Measurements from ENCODE around the gene INTS14. TPM values are rescaled to one million over a fixed set of nuclear protein-coding genes. Genes with fewer than 3 reads are reported as not detected.
A peak's percentile ranks its signal among the peaks of the same experiment; 100 is the strongest.

Gene INTS14
- total and polyA plus RNA-seq, 2 experiments from 2014 or later = 28.6 to 45.7 TPM

GRCh38 chr15:65595960-65596359 lies 15.0 kb downstream of the INTS14 start:
- H3K4me1 ChIP-seq (ENCODE audit: insufficient read depth) = no peaks in the 10 kb centered on the region
- no peaks in the 10 kb centered on the region for H3K36me3 ChIP-seq (replicated peaks; ENCODE audit: insufficient read depth, low read depth)
- TF ChIP-seq CTCF (IDR thresholded peaks at IDR 0.05; ENCODE audit: poor library complexity) = peak; percentile 47
- TF ChIP-seq EZH2 (IDR thresholded peaks at IDR 0.05; ENCODE audit: borderline replicate concordance) = no peak
- TF ChIP-seq EZH2phosphoT487 (IDR thresholded peaks at IDR 0.05; ENCODE audit: low read depth, severe bottlenecking, unreplicated experiment) = no peak
- 68% methylated on average over 3 of the region's 3 CpGs for WGBS (ENCODE audit: low lambda C conversion rate, missing lambda C conversion rate)
- H2AFZ ChIP-seq = no peak overlapping the region
- no peak overlapping the region for H3K4me3 ChIP-seq
- no peaks in the 10 kb centered on the region for H3K79me2 ChIP-seq
- no peak overlapping the region for H3K27ac ChIP-seq
- H3K27me3 ChIP-seq = no peaks in the 10 kb centered on the region
- H3K9me2 ChIP-seq (replicated peaks; ENCODE audit: insufficient read depth) = no peaks in the 10 kb centered on the region
- H3K9me3 ChIP-seq (ENCODE audit: low read depth) = no peaks in the 10 kb centered on the region
- no peak for DNase-seq (ENCODE audit: low spot score)
- H4K20me1 ChIP-seq (ENCODE audit: insufficient read depth, poor library complexity, severe bottlenecking) = no peaks in the 10 kb centered on the region
- H3K4me2 ChIP-seq = no peak overlapping the region

GRCh38 chr15:65587094-65587493 lies 23.8 kb downstream of the INTS14 start:
- H3K9me2 ChIP-seq (replicated peaks; ENCODE audit: insufficient read depth) = no peaks in the 10 kb centered on the region
- 100% methylated on average over 1 of the region's 1 CpG for WGBS (ENCODE audit: low lambda C conversion rate, missing lambda C conversion rate)
- no peak overlapping the region for H3K4me3 ChIP-seq
- H3K27ac ChIP-seq = no peak overlapping the region
- H3K27me3 ChIP-seq = no peaks in the 10 kb centered on the region
- H3K4me1 ChIP-seq (ENCODE audit: insufficient read depth) = no peaks in the 10 kb centered on the region
- no peak overlapping the region for H2AFZ ChIP-seq
- no peaks in the 10 kb centered on the region for H3K9me3 ChIP-seq (ENCODE audit: low read depth)
- H3K4me2 ChIP-seq = no peak overlapping the region
- no peaks in the 10 kb centered on the region for H3K79me2 ChIP-seq
- no peaks in the 10 kb centered on the region for H4K20me1 ChIP-seq (ENCODE audit: insufficient read depth, poor library complexity, severe bottlenecking)
- no peak for DNase-seq (ENCODE audit: low spot score)
- TF ChIP-seq EZH2 (IDR thresholded peaks at IDR 0.05; ENCODE audit: borderline replicate concordance) (no peak), CTCF (IDR thresholded peaks at IDR 0.05; ENCODE audit: poor library complexity) (no peak), EZH2phosphoT487 (IDR thresholded peaks at IDR 0.05; ENCODE audit: low read depth, severe bottlenecking, unreplicated experiment) (no peak)
- H3K36me3 ChIP-seq (replicated peaks; ENCODE audit: insufficient read depth, low read depth) = no peaks in the 10 kb centered on the region

- Histone ChIP-seq H3K4me2 (no peak overlapping the region), H2AFZ (no peak overlapping the region), H3K27me3 (no peaks in the 10 kb centered on the region), H4K20me1 (ENCODE audit: insufficient read depth, poor library complexity, severe bottlenecking) (no peaks in the 10 kb centered on the region), H3K79me2 (no peaks in the 10 kb centered on the region), H3K9me2 (replicated peaks; ENCODE audit: insufficient read depth) (no peaks in the 10 kb centered on the region), H3K4me3 (no peak overlapping the region), H3K27ac (peak overlapping the region; percentile 3), H3K4me1 (ENCODE audit: insufficient read depth) (peaks cover 3% of the 10 kb centered on the region), H3K9me3 (ENCODE audit: low read depth) (no peaks in the 10 kb centered on the region), H3K36me3 (replicated peaks; ENCODE audit: insufficient read depth, low read depth) (no peaks in the 10 kb centered on the region)
- TF ChIP-seq CTCF (IDR thresholded peaks at IDR 0.05; ENCODE audit: poor library complexity) = no peak
- no peak for TF ChIP-seq EZH2phosphoT487 (IDR thresholded peaks at IDR 0.05; ENCODE audit: low read depth, severe bottlenecking, unreplicated experiment)
- TF ChIP-seq EZH2 (IDR thresholded peaks at IDR 0.05; ENCODE audit: borderline replicate concordance) = no peak
- DNase-seq (ENCODE audit: low spot score) = no peak
Measured at GRCh38 chr15:65584241-65584640, 26.7 kb downstream of the INTS14 start.

GRCh38 chr15:65583701-65584100 lies 27.2 kb downstream of the INTS14 start:
- no peaks in the 10 kb centered on the region for H3K36me3 ChIP-seq (replicated peaks; ENCODE audit: insufficient read depth, low read depth)
- H3K4me1 ChIP-seq (ENCODE audit: insufficient read depth) = peaks cover 3% of the 10 kb centered on the region
- H3K27me3 ChIP-seq = no peaks in the 10 kb centered on the region
- no peak overlapping the region for H3K4me3 ChIP-seq
- 74% methylated on average over 1 of the region's 1 CpG for WGBS (ENCODE audit: low lambda C conversion rate, missing lambda C conversion rate)
- no peak overlapping the region for H3K4me2 ChIP-seq
- no peaks in the 10 kb centered on the region for H3K9me2 ChIP-seq (replicated peaks; ENCODE audit: insufficient read depth)
- H2AFZ ChIP-seq = no peak overlapping the region
- peak; percentile 8 for DNase-seq (ENCODE audit: low spot score)
- H3K79me2 ChIP-seq = no peaks in the 10 kb centered on the region
- no peaks in the 10 kb centered on the region for H3K9me3 ChIP-seq (ENCODE audit: low read depth)
- H4K20me1 ChIP-seq (ENCODE audit: insufficient read depth, poor library complexity, severe bottlenecking) = no peaks in the 10 kb centered on the region
- TF ChIP-seq EZH2 (IDR thresholded peaks at IDR 0.05; ENCODE audit: borderline replicate concordance) (no peak), EZH2phosphoT487 (IDR thresholded peaks at IDR 0.05; ENCODE audit: low read depth, severe bottlenecking, unreplicated experiment) (no peak), CTCF (IDR thresholded peaks at IDR 0.05; ENCODE audit: poor library complexity) (no peak)
- peak overlapping the region; percentile 3 for H3K27ac ChIP-seq

Measured in hepatocyte (in vitro differentiated cells).